GM23248 (cell line): ENCODE data around the gene PARP9. TPM values are rescaled to one million over a fixed set of nuclear protein-coding genes. Genes with fewer than 3 reads are reported as not detected.

ENCODE experiments used
- DNase-seq: peaks from one replicate; pipeline ENCODE4 v3.0.0-alpha.2; 2015
- H2AFZ ChIP-seq: fragments of 200-600 bp; sonication (generic); 2 replicates; pipeline ENCODE4 v1.6.1; 2016; ENCODE audit warnings: antibody characterized with exemption
- H3F3A ChIP-seq: fragments of 200-600 bp; sonication (generic); 2 replicates; pipeline ENCODE4 v1.6.1; 2016; ENCODE audit warnings: mild to moderate bottlenecking, antibody characterized with exemption, mixed run types; ENCODE audit not compliant: insufficient read depth
- H3K27ac ChIP-seq: fragments of 200-600 bp; sonication (generic); 2 replicates; pipeline ENCODE4 v1.5.1; 2016; ENCODE audit warnings: mild to moderate bottlenecking
- H3K27me3 ChIP-seq: fragments of 200-600 bp; sonication (generic); replicated peaks from 2 replicates; pipeline ENCODE4 v1.6.1; 2016; ENCODE audit warnings: mild to moderate bottlenecking; ENCODE audit not compliant: insufficient read depth
- H3K36me3 ChIP-seq: fragments of 200-600 bp; sonication (generic); 2 replicates; pipeline ENCODE4 v1.6.1; 2016; ENCODE audit warnings: low read depth, mild to moderate bottlenecking
- H3K4me1 ChIP-seq: fragments of 200-600 bp; sonication (generic); 2 replicates; pipeline ENCODE4 v1.6.1; 2016; ENCODE audit warnings: mild to moderate bottlenecking; ENCODE audit not compliant: insufficient read depth
- H3K4me2 ChIP-seq: fragments of 200-600 bp; sonication (generic); one replicate; pipeline ENCODE4 v1.6.1; 2016; ENCODE audit warnings: mild to moderate bottlenecking; ENCODE audit not compliant: unreplicated experiment
- H3K4me3 ChIP-seq: fragments of 200-600 bp; sonication (generic); 2 replicates; pipeline ENCODE4 v1.5.1; 2016; ENCODE audit warnings: mild to moderate bottlenecking
- H3K79me2 ChIP-seq: fragments of 200-600 bp; sonication (generic); 2 replicates; pipeline ENCODE4 v1.6.1; 2016; ENCODE audit warnings: mild to moderate bottlenecking; ENCODE audit not compliant: insufficient read depth
- H3K9ac ChIP-seq: fragments of 200-600 bp; sonication (generic); 2 replicates; pipeline ENCODE4 v1.6.1; 2016; ENCODE audit warnings: mild to moderate bottlenecking
- H3K9me2 ChIP-seq: fragments of 200-600 bp; sonication (generic); 2 replicates; pipeline ENCODE4 v1.6.1; 2016; ENCODE audit warnings: mixed run types, mild to moderate bottlenecking, moderate library complexity; ENCODE audit not compliant: insufficient read depth
- H3K9me3 ChIP-seq: fragments of 200-600 bp; sonication (generic); one replicate; pipeline ENCODE4 v1.6.1; 2017; ENCODE audit warnings: low read depth
- H4K20me1 ChIP-seq: fragments of 200-600 bp; sonication (generic); 2 replicates; pipeline ENCODE4 v1.6.0; 2016; ENCODE audit not compliant: insufficient read depth
- EZH2 ChIP-seq: fragments of 200-600 bp; sonication (generic); IDR thresholded peaks from 2 replicates; pipeline ENCODE4 v1.6.1; 2018; ENCODE audit warnings: antibody characterized with exemption, mild to moderate bottlenecking; ENCODE audit not compliant: insufficient read depth, poor library complexity, severe bottlenecking
- EZH2phosphoT487 ChIP-seq: fragments of 200-600 bp; sonication (generic); IDR thresholded peaks from 2 replicates; pipeline ENCODE4 v1.6.1; 2018; ENCODE audit warnings: antibody characterized with exemption, moderate library complexity, mild to moderate bottlenecking, low read depth; ENCODE audit not compliant: insufficient read depth
- whole genome bisulfite sequencing, 2 experiments: methylation state at CpG; one replicate each; pipeline ENCODE4 v1.1.6; 2015 to 2017; ENCODE audit warnings: low lambda C conversion rate in 2 of 2, low coverage in 1 of 2; ENCODE audit errors: missing lambda C conversion rate in 2 of 2; 5-methylcytosine and 5-hydroxymethylcytosine counted together
- in situ Hi-C: fragments of 300-500 bp; cut with MboI; formaldehyde crosslinking; loops from 2 replicates; pipeline ENCODE4 v1.15.0; 2020
- polyA plus RNA-seq: library from polyadenylated mRNA; unstranded; fragments of >200 nt; fragmentation: Nextera tagmentation; extraction: Ambion mirVana; gene quantifications from 2 replicates; pipeline ENCODE4 v1.2.1, GENCODE V29; 2016
- total RNA-seq: library from RNA; depleted of rRNA; stranded (reverse); fragments of >200 nt; shearing (Covaris generic); gene quantifications from 2 replicates; pipeline ENCODE4 v1.2.3, GENCODE V29; 2014; rRNA removed

PARP9 gene
- total RNA-seq, result 15.2 and 16.4 TPM in 2 replicates
- polyA plus RNA-seq, result 13.7 and 14.2 TPM in 2 replicates

DNA sequence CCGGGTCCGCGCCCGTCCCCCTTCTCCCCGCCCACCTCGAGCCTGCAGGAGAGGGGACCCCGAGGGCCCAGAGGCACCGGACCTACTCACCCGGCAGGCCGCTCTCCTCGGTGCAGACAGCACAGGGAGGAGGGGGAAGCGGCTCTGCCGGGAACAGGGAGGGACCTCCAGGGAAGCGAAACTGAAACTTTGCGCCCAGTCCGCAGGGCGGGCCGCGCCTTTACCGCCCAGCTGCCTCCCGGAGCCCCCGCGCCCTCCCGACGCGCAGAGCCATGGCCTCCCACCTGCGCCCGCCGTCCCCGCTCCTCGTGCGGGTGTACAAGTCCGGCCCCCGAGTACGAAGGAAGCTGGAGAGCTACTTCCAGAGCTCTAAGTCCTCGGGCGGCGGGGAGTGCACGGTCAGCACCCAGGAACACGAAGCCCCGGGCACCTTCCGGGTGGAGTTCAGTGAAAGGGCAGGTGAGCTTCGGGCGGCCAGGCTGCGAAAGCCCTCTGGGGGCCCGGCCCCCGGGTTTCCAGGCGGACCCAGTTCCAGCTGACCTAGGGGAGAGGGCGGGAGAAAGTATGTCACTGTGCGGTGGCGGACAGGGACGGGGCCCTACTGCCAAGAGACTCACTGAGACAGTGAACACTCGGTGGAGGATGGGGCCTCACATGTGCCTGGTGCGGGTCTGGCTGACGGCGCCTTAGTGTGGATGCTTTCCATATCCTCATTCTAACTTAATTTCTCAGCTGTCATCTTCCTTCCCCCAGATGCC lies at the start of gene PARP9, which contains the start of gene DTX3L:
TSS of gene PARP9 (minus strand) at position 146 of the 758 bp plus-strand sequence. CDS start 4,680 bp downstream, outside the sequence.
TSS of gene DTX3L (plus strand) at position 184 of the 758 bp plus-strand sequence. CDS start at position 273, 89 bp downstream.
- in situ Hi-C loops, result no loop called here

DNA sequence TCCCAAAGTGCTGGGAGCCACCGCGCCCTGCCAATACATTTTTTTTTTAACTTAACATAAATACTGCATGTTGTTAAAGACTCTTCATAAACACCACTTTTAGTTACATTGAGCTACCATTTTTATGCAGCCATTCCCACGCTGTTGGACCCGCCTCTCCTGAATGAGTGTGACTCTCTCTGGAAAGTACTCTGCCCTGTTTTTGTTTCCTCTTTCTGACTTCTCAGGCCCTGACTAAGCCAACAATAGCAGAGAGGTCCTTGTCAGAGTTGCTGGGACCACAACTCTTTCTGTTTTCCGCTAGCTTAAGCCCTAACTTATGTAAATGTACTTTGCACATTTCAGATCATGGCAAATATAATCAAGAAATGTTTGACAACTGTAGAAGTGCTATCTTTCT lies 48.6 kb upstream of the PARP9 start:
- no peak for TF ChIP-seq EZH2phosphoT487
- TF ChIP-seq EZH2, result no peak
- H3K9me3 ChIP-seq, result no peaks in the 10 kb centered on the region
- no peaks in the 10 kb centered on the region for H3K36me3 ChIP-seq
- 93% methylated on average over 5 of the region's 5 CpGs for WGBS, 2 experiments
- H3K4me3 ChIP-seq, result no peak overlapping the region
- H2AFZ ChIP-seq, result no peak overlapping the region
- no peaks in the 10 kb centered on the region for H3K79me2 ChIP-seq
- no peak overlapping the region for H3K27ac ChIP-seq
- no peak overlapping the region for H3K4me2 ChIP-seq
- DNase-seq, result no peak
- no peaks in the 10 kb centered on the region for H3K27me3 ChIP-seq
- no peak overlapping the region for H3K9ac ChIP-seq
- no peaks in the 10 kb centered on the region for H3K9me2 ChIP-seq
- H3K4me1 ChIP-seq, result no peaks in the 10 kb centered on the region
- H4K20me1 ChIP-seq, result no peaks in the 10 kb centered on the region
- in situ Hi-C loops, result no loop called here
- H3F3A ChIP-seq, result peaks cover 12% of the 10 kb centered on the region

More for the DNA sequence above, at the start of gene PARP9, which contains the start of gene DTX3L:
- Histone ChIP-seq H2AFZ (peak within 1 kb of the TSS; percentile 93), H3K9me3 (no peaks in the 10 kb centered on the region), H3K9ac (peak within 1 kb of the TSS; percentile 93), H3K27ac (peak within 1 kb of the TSS; percentile 72), H3K4me2 (peak within 1 kb of the TSS; percentile 84), H3K36me3 (peaks cover 16% of the 10 kb centered on the region), H3K9me2 (no peaks in the 10 kb centered on the region), H3K4me3 (peak within 1 kb of the TSS; percentile 91), H3F3A (no peaks in the 10 kb centered on the region), H4K20me1 (no peaks in the 10 kb centered on the region), H3K79me2 (peaks cover 9% of the 10 kb centered on the region), H3K4me1 (peaks cover 16% of the 10 kb centered on the region), H3K27me3 (no peaks in the 10 kb centered on the region)
- TF ChIP-seq EZH2 (no peak), EZH2phosphoT487 (no peak)
- peak; percentile 91 for DNase-seq
- WGBS, 2 experiments, result 1 to 2% methylated on average over 47 to 54 of the region's 56 CpGs

DNA sequence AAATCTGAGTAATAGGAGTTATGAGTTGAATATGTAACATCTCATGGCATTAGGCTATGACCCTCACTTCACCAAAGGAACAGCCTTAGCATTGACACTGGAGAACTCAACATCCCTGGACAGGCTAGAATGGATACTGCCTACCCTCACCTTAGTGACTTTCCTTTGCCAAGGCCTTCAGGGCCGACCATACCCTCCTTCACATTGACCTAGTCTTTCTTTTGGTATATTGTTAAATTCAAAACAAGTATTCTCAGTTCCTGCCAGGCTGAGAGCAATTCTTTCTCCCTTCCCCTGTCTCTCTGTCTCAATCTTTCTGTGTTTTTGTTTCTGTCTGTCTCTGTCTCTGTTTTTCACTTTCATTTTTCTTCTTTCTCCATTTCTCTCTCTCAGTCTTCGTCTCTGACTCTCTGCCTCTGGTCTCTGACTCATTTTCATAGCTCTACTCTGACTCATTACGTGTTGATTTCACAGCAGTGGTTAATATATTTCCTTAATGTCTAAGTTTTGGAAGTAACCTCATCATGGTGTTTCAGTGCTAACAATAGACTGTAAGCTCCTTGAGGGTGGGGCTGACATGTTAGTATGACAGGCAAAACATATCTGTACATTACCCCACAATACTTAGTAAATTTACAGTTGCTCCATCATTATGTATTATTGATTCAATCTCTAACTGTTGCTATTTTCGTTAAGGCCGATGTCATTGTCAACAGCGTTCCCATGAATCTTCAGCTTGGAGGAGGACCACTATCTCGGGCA lies 45.9 kb upstream of the PARP9 start:
- H3F3A ChIP-seq, result peaks cover 12% of the 10 kb centered on the region
- H4K20me1 ChIP-seq, result no peaks in the 10 kb centered on the region
- peak overlapping the region; percentile 21 for H3K4me2 ChIP-seq
- peak overlapping the region; percentile 37 for H3K4me3 ChIP-seq
- no peaks in the 10 kb centered on the region for H3K36me3 ChIP-seq
- H3K9me3 ChIP-seq, result no peaks in the 10 kb centered on the region
- 59 to 60% methylated on average over 7 of the region's 7 CpGs for WGBS, 2 experiments
- no peaks in the 10 kb centered on the region for H3K9me2 ChIP-seq
- H2AFZ ChIP-seq, result peak overlapping the region; percentile 65
- H3K27ac ChIP-seq, result peak overlapping the region; percentile 59
- in situ Hi-C loops, result no loop called here
- no peaks in the 10 kb centered on the region for H3K4me1 ChIP-seq
- no peaks in the 10 kb centered on the region for H3K79me2 ChIP-seq
- peak; percentile 86 for DNase-seq
- H3K27me3 ChIP-seq, result no peaks in the 10 kb centered on the region
- TF ChIP-seq EZH2phosphoT487 (no peak), EZH2 (no peak)
- H3K9ac ChIP-seq, result peak overlapping the region; percentile 54

DNA sequence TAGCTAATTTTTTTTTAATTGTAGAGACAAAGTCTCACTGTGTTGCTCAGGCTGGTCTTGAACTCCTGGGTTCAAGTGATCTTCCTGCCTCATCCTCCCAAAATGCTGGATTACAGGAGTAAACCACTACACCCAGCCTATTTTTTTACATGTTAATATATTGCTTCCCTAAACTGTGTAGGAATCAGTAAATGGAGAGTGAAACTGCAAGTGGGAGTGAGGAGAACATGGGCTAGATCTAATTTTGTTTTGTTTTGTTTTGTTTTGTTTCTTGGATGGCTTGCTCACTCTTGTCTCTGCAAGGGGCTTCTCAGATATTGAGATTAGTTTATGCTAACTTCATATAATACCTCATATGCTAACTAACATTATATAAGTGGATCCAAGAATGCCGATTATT lies 44.8 kb upstream of the PARP9 start:
- no peaks in the 10 kb centered on the region for H3K9me2 ChIP-seq
- no peak overlapping the region for H3K4me3 ChIP-seq
- no peak overlapping the region for H3K9ac ChIP-seq
- peaks cover 12% of the 10 kb centered on the region for H3F3A ChIP-seq
- H3K27ac ChIP-seq, result no peak overlapping the region
- H3K4me1 ChIP-seq, result no peaks in the 10 kb centered on the region
- 98 to 100% methylated on average over 1 of the region's 1 CpG for WGBS, 2 experiments
- H3K27me3 ChIP-seq, result no peaks in the 10 kb centered on the region
- H3K79me2 ChIP-seq, result no peaks in the 10 kb centered on the region
- H2AFZ ChIP-seq, result no peak overlapping the region
- H4K20me1 ChIP-seq, result no peaks in the 10 kb centered on the region
- no peak overlapping the region for H3K4me2 ChIP-seq
- H3K9me3 ChIP-seq, result no peaks in the 10 kb centered on the region
- H3K36me3 ChIP-seq, result no peaks in the 10 kb centered on the region
- no peak for DNase-seq
- TF ChIP-seq EZH2, result no peak
- no peak for TF ChIP-seq EZH2phosphoT487
- in situ Hi-C loops, result no loop called here
